SU-DHL-6 (cell line): Measurements from ENCODE around the gene MINDY3.

Experiments
- CTCF ChIP-seq: fragments of 200-600 bp; sonication (generic); IDR thresholded peaks from one replicate; pipeline ENCODE4 v1.5.1; 2017; ENCODE audit warnings: antibody characterized with exemption, mild to moderate bottlenecking, low read length, moderate library complexity; ENCODE audit not compliant: insufficient read depth, poor library complexity, severe bottlenecking
- EZH2phosphoT487 ChIP-seq: fragments of 200-600 bp; sonication (generic), shearing (Covaris generic); conservative IDR thresholded peaks from 2 replicates; pipeline ENCODE4 v1.6.1; 2018; ENCODE audit warnings: mild to moderate bottlenecking, antibody characterized with exemption, low read length, moderate library complexity, mixed read lengths

GRCh38 chr10:15792777-15793176 is 67.5 kb downstream of the MINDY3 start:
- TF ChIP-seq CTCF (no peak), EZH2phosphoT487 (no peak)
